ENCODE measurements around the gene YARS1.

DNA sequence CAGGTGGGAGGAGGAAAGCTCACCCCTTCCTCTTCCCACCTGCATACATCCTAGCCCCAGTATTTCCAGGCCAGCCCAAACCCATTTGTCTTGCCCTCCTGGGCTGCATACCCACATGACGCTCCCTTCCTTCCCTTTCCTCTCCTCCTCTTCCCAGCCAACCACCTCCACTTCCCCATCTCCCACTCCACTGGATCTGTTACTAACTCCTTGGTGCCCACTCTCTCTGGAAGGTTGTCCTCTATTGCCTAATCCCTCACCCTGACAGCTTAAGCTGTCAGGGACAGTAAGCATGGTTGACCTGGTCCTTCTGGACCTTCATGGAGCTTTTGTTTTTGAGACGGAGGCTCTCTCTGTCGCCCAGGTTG, 91.6 kb downstream of the YARS1 start:
- TF ChIP-seq EZH2phosphoT487 (IDR thresholded peaks at IDR 0.05; ENCODE audit: low read depth) (no peak), CTCF (IDR thresholded peaks at IDR 0.05; ENCODE audit: low read depth, low read length) (no peak)

Measured in OCI-LY3 (cell line).